HG02759 (cell line): ENCODE data around the gene MRPL28.
"Not testable (repeated sequence)": the region's sequence is repeated elsewhere in the genome, so short reads cannot be mapped to it uniquely, and the experiment has no call there.

Source experiments
- ATAC-seq: cut with Tn5 transposase; IDR thresholded peaks from one replicate; pipeline ENCODE4 v1.9.1; 2021; ENCODE audit warnings: mild to moderate bottlenecking, moderate library complexity; ENCODE audit not compliant: unreplicated experiment

MRPL28 gene

GRCh38 chr16:391885-392335 lies 21.6 kb upstream of the MRPL28 start:
- ATAC-seq: no peak

GRCh38 chr16:389352-389751 lies 19.0 kb upstream of the MRPL28 start:
- ATAC-seq: no peak

GRCh38 chr16:387761-388666 lies 17.7 kb upstream of the MRPL28 start:
- not testable (repeated sequence) for ATAC-seq

DNA sequence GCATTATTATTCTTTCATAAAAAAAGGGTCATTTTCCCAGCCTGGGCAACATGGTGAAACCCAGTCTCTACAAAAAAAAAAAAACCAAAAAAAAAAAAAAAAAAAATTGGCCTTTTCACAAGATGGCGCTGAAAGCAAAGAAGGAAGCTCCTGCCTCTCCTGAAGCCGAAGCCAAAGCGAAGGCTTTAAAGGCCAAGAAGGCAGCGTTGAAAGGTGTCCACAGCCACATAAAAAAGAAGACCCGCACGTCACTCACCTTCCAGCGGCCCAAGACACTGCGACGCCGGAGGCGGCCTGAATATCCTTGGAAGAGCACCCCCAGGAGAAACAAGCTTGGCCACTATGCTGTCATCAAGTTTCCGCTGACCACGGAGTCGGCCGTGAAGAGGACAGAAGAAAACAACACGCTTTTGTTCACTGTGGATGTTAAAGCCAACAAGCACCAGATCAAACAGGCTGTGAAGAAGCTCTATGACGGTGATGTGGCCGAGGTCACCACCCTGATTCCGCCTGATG lies 16.4 kb upstream of the MRPL28 start:
- no peak for ATAC-seq

GRCh38 chr16:383326-384051 lies 13.2 kb upstream of the MRPL28 start:
- ATAC-seq: no peak

DNA sequence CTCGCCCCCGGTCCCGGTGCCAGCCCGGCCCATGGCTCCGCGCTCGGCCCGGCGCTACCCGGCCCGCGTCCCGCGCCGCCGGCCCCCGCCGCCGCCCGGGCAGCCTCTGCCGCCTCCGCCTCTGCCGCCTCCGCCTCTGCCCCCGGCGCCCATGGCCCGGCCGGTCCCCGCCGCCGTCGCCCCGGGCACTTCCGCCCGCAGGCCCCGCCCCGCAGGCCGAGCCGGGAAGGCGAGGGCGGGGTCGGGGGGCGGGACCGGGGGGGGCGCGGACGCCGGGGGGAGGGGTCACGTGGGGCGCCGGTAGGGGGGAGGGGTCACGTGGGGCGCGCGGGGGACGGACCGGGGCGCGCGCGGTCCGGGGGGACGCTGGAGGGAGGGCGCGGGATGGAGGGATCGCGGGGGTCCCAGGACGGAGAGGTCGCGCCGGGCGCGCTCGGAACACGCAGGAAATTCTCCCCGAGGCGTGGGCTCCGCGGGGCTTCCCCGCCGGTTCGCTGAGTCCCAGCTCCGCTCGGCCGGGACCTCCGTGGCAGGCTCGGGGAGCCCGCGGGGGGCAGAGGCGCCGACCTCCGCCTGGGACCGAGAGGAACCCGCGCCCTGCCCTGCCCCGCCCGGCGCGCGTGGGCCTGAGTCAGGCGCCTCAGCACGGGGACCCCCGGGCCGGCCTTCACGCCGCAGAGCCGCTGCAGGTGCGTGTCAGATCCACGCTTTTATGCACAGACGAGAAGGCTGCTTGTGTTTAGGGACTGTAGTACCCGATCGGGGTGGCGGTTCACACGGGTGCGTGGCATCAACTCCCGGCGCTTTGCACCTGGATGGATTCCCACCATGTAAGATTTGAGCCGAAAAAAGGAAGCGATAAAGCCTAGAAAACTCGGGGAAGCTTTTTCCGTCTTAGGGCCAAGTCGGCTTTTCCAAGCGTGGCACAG lies 11.7 kb upstream of the MRPL28 start, which contains the start of gene PGAP6:
Gene PGAP6, minus strand, starts transcription at position 190 of the 929 bp plus-strand sequence. Its CDS starts 157 bp downstream, at position 33.
- peak; percentile 67 for ATAC-seq

GRCh38 chr16:381012-381788 lies 10.9 kb upstream of the MRPL28 start:
- peak; percentile 31 for ATAC-seq

DNA sequence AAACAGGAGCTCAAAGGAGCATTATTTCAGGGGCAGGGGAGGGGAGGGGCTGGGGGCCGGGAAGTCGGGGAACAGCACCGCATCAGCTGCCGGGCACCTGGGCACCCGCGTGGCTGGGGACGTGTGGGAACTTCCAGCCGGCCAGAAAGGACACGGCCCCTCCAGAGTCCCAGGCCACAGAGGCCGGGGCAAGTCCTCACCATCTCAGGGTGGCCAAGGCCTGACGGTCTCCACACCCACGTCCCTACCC lies 10.3 kb upstream of the MRPL28 start:
- peak; percentile 5 for ATAC-seq

GRCh38 chr16:379961-380761 lies 9.8 kb upstream of the MRPL28 start:
- no peak for ATAC-seq

DNA sequence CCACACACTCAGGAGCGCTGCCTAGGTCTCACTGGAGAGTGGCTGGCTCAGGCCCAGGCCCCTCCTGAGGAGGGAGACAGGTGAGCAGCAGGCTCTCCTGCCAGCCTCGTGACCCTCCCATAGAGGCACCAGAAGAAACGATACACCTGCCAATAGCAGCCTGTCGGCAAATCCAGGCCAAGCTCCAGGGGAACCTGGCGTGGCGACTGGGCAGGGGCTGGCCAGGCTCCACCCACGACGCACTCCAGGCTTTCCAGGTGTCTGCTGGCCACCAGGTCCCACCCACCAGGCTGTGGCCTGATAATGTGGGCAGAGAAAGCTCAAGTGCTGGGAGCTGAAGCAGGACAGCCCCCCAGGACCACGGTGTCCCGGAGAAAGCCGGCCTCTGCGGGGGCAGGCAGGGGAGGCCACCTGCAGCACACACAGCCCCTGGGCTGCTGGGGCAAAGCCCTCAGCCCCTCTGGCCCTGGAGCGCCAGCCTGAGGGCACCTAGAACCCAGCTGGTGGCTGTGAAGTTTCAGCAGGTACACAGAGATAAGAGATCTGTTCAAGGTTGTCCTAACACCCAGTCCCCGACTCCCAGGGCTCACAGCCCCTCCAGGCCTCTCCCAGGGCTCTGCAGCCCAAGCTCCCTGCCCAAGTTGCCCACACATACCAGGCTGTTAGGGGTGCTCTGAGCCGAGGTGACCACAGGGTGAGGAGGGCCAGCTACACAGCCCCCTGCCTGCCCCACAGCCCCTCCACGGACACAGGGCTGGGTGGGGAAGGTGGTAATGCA lies 9.0 kb upstream of the MRPL28 start:
- ATAC-seq: no peak

- ATAC-seq: no peak
Measured at GRCh38 chr16:378821-379182, 8.5 kb upstream of the MRPL28 start.

DNA sequence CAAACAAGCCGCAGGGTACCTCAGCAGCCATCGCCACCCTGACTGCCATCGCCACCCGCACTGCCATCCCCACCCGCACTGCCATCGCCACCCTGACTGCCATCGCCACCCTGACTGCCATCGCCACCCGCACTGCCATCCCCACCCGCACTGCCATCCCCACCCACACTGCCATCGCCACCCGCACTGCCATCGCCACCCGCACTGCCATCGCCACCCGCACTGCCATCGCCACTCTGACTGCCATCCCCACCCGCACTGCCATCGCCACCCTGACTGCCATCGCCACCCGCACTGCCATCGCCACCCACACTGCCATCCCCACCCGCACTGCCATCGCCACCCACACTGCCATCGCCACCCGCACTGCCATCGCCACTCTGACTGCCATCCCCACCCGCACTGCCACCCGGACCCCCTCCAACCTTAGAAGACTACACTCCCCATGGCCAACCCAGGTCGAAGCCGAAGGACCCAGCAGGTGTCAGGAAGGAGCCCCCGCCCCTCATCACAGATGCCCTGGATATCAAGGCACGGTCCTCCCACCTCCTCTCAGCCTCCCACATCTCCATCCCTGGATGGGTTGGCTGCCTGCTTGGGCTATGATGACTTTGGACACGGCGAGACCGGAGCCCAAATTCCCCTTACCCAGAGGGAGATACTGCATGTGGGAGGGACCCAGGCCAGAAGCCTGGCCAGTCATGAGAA lies 7.9 kb upstream of the MRPL28 start:
- ATAC-seq: not testable (repeated sequence)

- no peak for ATAC-seq
Measured at GRCh38 chr16:377419-377951, 7.1 kb upstream of the MRPL28 start.

- no peak for ATAC-seq
Measured at GRCh38 chr16:376817-377418, 6.6 kb upstream of the MRPL28 start.

DNA sequence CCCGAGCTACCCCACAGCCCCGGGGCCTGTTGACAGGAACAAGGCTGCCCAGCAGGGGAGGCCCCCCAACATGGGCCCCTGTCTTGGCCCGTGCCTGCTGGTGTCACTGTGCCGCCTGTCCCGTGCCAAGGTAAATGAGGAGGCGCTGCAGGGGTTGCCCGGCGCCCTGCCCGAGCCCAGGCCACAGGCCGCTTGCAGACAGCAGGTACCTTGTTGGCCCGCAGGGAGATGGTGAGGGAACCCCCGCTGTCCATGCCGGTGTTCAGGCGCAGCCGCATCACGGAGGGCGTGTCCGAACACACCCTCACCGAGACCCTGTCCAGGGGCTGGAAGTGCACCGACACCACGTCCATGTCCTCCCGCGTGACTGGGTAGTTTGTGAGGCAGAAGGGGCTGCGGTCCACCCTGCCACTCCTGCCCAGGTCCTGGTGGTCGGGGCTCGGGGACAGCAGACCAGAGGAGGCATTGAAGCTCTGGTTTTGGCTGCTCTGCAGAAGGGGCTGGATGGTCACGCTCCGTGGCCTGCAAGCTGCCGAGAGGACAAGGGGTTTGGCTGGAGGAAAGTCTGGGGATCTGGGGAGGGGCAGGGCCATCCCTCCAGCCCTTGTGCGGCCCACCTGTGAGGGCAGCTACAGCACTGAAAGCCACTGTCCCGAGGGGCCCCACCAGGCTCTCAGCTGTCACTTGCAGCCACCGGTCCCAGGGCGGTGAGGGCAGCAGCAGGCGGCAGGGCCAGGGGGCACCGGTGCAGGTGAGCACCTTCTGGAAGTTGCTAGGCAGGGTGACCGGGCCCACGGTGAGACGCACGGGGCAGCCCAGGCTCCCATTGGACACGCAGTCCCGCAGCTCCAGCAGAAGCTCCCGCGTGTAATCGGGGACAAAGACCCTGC lies 5.8 kb upstream of the MRPL28 start:
- no peak for ATAC-seq

GRCh38 chr16:375212-375611 lies 4.9 kb upstream of the MRPL28 start:
- no peak for ATAC-seq
